Muscle layer of duodenum (tissue), 2 donors: ENCODE measurements around the gene HOXA7.

ENCODE experiments used
- H3K27ac ChIP-seq: one replicate; pipeline ENCODE4 v1.7.0; 2013; ENCODE audit warnings: mild to moderate bottlenecking, low read length
- H3K27me3 ChIP-seq: one replicate; pipeline ENCODE4 v1.7.0; 2013; ENCODE audit warnings: low read depth, mild to moderate bottlenecking, control low read depth, low read length
- H3K36me3 ChIP-seq, 2 donors: one replicate each; pipeline ENCODE4 v1.7.0; 2013; ENCODE audit warnings: low read length in 2 of 2, control low read depth in 1 of 2, mild to moderate bottlenecking in 1 of 2; ENCODE audit not compliant: insufficient read depth in 2 of 2, control insufficient read depth in 1 of 2
- H3K4me1 ChIP-seq, 2 donors: one replicate each; pipeline ENCODE4 v1.7.0; 2013; ENCODE audit warnings: low read length in 2 of 2, mild to moderate bottlenecking in 2 of 2, control low read depth in 1 of 2, moderate library complexity in 1 of 2; ENCODE audit not compliant: insufficient read depth in 2 of 2, control insufficient read depth in 1 of 2
- H3K4me3 ChIP-seq, 2 donors: one replicate each; pipeline ENCODE4 v1.7.0; 2013; ENCODE audit warnings: low read length in 2 of 2, low read depth in 1 of 2, mild to moderate bottlenecking in 1 of 2
- H3K9me3 ChIP-seq, 2 donors: one replicate each; pipeline ENCODE4 v1.7.0; 2013; ENCODE audit warnings: low read length in 2 of 2, control low read depth in 1 of 2, mild to moderate bottlenecking in 1 of 2; ENCODE audit not compliant: control insufficient read depth in 1 of 2
- donor health status: healthy.

Gene HOXA7

DNA sequence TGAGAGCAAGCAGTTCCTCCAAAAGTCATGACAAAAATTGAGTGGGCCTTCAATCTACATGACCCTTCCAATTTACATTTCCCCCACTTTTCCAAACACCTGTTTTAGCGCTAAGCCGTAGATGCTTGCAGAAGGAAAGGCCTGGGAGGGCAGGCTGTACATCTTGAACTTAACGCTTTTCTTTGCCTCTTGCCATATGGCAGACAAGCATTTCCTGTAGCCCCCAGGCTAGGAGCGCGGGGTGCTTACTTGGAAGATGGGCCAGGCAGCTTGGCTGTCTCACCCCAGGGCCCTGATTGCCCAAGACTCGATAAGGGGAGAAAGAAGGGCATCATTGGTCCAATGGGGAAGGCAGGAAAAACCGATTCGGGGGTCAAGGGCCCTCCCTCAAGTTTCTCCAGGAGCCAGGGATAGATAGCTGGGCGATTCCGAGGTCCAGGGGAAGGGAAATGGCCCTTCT, 15.9 kb upstream of the HOXA7 start:
- Histone ChIP-seq H3K27ac (no peak overlapping the region), H3K27me3 (peaks cover 91% of the 10 kb centered on the region), H3K4me3 (no peak overlapping the region), H3K4me1 (peaks cover 0 to 40% of the 10 kb centered on the region in 2 donors), H3K36me3 (no peaks in the 10 kb centered on the region), H3K9me3 (no peaks in the 10 kb centered on the region)

- no peak overlapping the region for H3K27ac ChIP-seq
- H3K36me3 ChIP-seq: no peaks in the 10 kb centered on the region
- H3K4me3 ChIP-seq: no peak overlapping the region
- H3K9me3 ChIP-seq: no peaks in the 10 kb centered on the region
- H3K27me3 ChIP-seq: peaks cover 91% of the 10 kb centered on the region
- H3K4me1 ChIP-seq: peaks cover 0 to 40% of the 10 kb centered on the region in 2 donors
These were observed 15.3 kb upstream of the HOXA7 start for GRCh38 chr7:27171637-27172314.

GRCh38 chr7:27171325-27171636, 14.8 kb upstream of the HOXA7 start:
- Histone ChIP-seq H3K27ac (no peak overlapping the region), H3K27me3 (peaks cover 91% of the 10 kb centered on the region), H3K36me3 (no peaks in the 10 kb centered on the region), H3K9me3 (no peaks in the 10 kb centered on the region), H3K4me1 (peaks cover 0 to 44% of the 10 kb centered on the region in 2 donors), H3K4me3 (no peak overlapping the region)

DNA sequence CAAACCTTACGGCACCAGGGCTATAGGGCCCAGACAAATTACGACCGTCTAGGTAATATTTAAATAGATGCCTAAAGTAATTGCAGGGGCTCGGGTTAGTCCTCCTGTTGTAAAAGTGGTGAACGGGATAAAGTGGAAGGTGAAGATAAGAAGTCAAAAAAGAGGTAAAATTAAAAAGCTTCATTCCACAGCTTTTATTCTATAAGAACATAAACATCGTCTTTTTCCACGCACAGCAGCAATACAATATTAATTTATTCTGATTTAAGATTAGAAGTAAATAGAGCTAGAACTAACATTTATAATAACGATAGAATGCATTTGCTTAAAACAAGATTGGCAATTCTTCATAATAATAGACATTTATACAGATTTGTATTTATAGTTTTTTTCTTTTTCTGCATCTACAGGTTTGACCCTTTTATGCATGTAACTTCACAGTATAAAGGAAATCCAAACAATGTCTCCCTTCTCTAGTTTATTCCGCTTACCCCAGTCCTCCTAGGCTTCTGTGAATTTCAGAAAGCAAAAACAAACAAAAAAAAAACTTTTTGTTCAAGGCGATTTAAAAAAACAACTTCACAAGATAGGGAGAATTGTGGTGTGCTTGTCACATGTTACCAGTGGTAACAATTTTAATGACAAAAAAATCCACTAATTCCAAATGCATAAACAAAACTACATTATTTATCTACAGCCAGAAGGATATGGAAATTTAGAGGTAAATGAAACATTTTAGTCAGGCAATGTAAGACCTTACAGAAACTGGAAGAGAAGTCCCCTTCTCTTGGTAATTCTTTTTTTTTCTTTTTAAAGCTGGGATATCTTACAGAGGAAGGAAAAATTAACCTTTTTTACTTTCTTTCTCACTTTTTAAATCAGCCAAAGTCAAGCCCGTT, 14.2 kb upstream of the HOXA7 start:
- no peak overlapping the region for H3K27ac ChIP-seq
- H3K36me3 ChIP-seq: no peaks in the 10 kb centered on the region
- no peak overlapping the region for H3K4me3 ChIP-seq
- peaks cover 91% of the 10 kb centered on the region for H3K27me3 ChIP-seq
- H3K4me1 ChIP-seq: peaks cover 0 to 47% of the 10 kb centered on the region in 2 donors
- H3K9me3 ChIP-seq: no peaks in the 10 kb centered on the region

DNA sequence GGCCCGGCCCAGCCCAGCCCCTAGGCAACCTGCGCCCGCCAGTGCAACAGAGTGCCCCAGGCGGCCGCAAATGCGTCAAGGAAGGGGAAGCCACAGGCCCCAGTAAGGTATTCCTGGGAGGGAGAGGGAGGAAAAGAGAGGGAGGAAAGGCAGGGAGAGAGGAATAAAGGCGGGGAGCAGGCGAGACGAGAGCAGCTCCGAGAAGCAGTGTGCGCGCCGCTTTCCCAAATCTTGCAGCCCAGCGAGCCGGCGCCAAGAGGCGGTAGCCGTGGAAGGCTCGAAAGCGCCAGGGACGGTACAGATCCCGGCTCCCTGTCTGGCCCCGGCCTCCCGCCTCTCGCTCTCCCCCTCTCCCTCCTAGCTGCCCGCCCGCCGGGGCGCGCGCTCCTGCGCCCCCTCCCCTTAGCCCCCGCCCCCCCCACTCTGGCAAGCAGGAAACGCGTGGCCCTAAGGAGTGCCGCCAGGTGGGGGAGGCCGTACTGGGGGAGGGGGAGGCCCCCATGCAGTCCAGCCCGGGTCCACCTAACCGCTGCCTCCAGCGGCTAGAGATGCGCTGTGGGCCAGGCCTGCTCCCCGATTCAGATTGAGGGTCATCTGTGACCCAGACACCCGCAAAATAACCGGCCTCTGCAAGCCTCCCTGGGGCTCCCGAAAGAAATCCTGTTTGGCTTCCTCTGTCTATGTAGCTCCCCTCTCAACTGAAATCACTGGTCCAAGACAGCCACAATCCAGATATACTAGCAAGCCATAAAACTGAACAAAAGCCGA, 13.4 kb upstream of the HOXA7 start:
- no peak overlapping the region for H3K4me3 ChIP-seq

GRCh38 chr7:27168265-27168947, 11.9 kb upstream of the HOXA7 start:
- Histone ChIP-seq H3K36me3 (no peaks in the 10 kb centered on the region), H3K4me3 (no peak overlapping the region), H3K4me1 (peaks cover 0 to 48% of the 10 kb centered on the region in 2 donors), H3K27ac (no peak overlapping the region), H3K9me3 (no peaks in the 10 kb centered on the region), H3K27me3 (peaks cover 94% of the 10 kb centered on the region)

More for the DNA sequence above, 13.4 kb upstream of the HOXA7 start:
- H3K27ac ChIP-seq: no peak overlapping the region
- H3K4me1 ChIP-seq: peaks cover 0 to 52% of the 10 kb centered on the region in 2 donors
- peaks cover 91% of the 10 kb centered on the region for H3K27me3 ChIP-seq
- H3K36me3 ChIP-seq: no peaks in the 10 kb centered on the region
- H3K9me3 ChIP-seq: no peaks in the 10 kb centered on the region

- Histone ChIP-seq H3K4me1 (peaks cover 0 to 43% of the 10 kb centered on the region in 2 donors), H3K27me3 (peaks cover 91% of the 10 kb centered on the region), H3K4me3 (no peak overlapping the region)
These were observed 11.4 kb upstream of the HOXA7 start for GRCh38 chr7:27167916-27168264.

DNA sequence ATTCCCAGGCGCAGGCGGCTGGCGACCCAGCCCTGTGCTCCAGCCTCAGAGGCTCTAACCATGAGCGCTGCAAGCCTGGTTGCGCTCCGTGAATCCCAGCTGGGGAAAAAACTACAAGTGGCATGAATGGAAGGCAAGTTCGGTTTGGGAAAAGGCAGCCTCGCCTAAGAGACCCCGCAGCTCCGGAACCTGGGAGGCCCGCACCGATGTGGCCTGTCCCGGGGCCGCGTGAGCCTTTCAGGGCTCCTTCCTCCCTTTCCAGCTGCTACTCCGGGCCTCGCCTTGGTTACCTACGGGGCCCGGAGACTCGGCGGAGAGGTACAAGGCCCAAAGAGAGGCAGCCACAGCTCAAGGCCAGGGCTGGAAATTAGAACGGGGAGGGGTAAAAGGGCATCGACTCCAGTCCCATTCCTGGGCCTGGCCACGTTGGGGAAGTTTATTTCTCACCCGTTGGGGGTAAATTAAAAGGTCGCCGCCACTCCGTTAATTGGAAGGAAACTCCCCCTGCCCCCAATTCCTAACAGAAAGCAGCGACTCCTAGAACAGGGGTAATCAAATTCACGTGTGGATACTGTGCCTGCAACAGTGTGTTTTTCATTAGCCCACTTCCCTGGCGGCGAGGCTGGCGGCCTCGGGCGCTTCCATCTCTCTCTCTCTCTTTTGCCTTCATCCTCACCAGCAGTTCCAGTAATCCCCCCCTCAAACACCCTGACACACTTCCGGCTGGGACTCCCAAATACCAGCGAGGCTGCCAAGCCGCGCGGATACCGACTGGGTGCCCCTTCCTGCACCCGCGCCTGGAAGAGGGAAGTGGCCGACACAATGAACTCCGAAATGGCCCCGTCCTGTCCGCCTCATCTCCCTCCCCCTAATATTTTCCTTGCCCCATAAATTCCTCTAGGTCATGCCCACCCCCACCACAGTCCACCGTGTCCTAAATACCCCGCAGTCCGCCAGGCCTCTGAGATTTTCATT, 10.3 kb upstream of the HOXA7 start:
- no peaks in the 10 kb centered on the region for H3K36me3 ChIP-seq
- peaks cover 86% of the 10 kb centered on the region for H3K27me3 ChIP-seq
- H3K27ac ChIP-seq: no peak overlapping the region
- peaks cover 0 to 40% of the 10 kb centered on the region in 2 donors for H3K4me1 ChIP-seq
- H3K9me3 ChIP-seq: no peaks in the 10 kb centered on the region
- H3K4me3 ChIP-seq: no peak overlapping the region

More at GRCh38 chr7:27167916-27168264, 11.4 kb upstream of the HOXA7 start:
- Histone ChIP-seq H3K27ac (no peak overlapping the region), H3K9me3 (no peaks in the 10 kb centered on the region), H3K36me3 (no peaks in the 10 kb centered on the region)

- Histone ChIP-seq H3K36me3 (no peaks in the 10 kb centered on the region), H3K9me3 (no peaks in the 10 kb centered on the region), H3K4me1 (peaks cover 0 to 47% of the 10 kb centered on the region in 2 donors), H3K4me3 (no peak overlapping the region), H3K27me3 (peaks cover 80% of the 10 kb centered on the region), H3K27ac (no peak overlapping the region)
These were observed 9.6 kb upstream of the HOXA7 start for GRCh38 chr7:27165996-27166530.
